Upper lobe of right lung (tissue), 1 donor: ENCODE data around the gene MNX1. TPM values are rescaled to one million over a fixed set of nuclear protein-coding genes. Genes with fewer than 3 reads are reported as not detected.

Source experiments
- ATAC-seq: fragments of 200-7000 bp; cut with Tn5 transposase; one replicate; pipeline ENCODE4 v1.9.1; 2020; ENCODE audit warnings: mild to moderate bottlenecking, moderate library complexity
- DNase-seq: peaks from one replicate; pipeline ENCODE4 v3.0.0-alpha.2; 2020
- H3K27ac ChIP-seq: fragments of 200-600 bp; one replicate; pipeline ENCODE4 v1.8.0; 2022
- H3K27me3 ChIP-seq: fragments of 200-600 bp; one replicate; pipeline ENCODE4 v1.8.0; 2022; ENCODE audit warnings: mild to moderate bottlenecking
- H3K36me3 ChIP-seq: fragments of 200-600 bp; one replicate; pipeline ENCODE4 v1.8.0; 2022
- H3K4me1 ChIP-seq: fragments of 200-600 bp; one replicate; pipeline ENCODE4 v1.8.0; 2022
- H3K4me3 ChIP-seq: fragments of 200-600 bp; one replicate; pipeline ENCODE4 v1.8.0; 2022; ENCODE audit warnings: mild to moderate bottlenecking
- H3K9me3 ChIP-seq: fragments of 200-600 bp; one replicate; pipeline ENCODE4 v1.8.0; 2022
- intact Hi-C: fragments of 100-400 bp; cut with DNase I; formaldehyde crosslinking; loops from one replicate; pipeline ENCODE4 v1.11.0; 2022
- total RNA-seq: library from RNA; stranded (reverse); fragmentation: NEBNext Ultra II Directional; extraction: Animal tissue kit (Norgen Biotek cat#: 25700); gene quantifications from one replicate; pipeline ENCODE4 v1.2.1, GENCODE V29; 2021
- TF ChIP-seq, protein P1 (sequence below): fragments of 200-600 bp; IDR thresholded peaks from one replicate; pipeline ENCODE4 v1.8.0; 2022; ENCODE audit warnings: antibody characterized with exemption
- donor health status: DM: no; HTN: yes; CAD: no; lungs with severe emphysema.

MNX1 gene
- total RNA-seq, 1 donor from 2014 or later, result 0.93 TPM

DNA sequence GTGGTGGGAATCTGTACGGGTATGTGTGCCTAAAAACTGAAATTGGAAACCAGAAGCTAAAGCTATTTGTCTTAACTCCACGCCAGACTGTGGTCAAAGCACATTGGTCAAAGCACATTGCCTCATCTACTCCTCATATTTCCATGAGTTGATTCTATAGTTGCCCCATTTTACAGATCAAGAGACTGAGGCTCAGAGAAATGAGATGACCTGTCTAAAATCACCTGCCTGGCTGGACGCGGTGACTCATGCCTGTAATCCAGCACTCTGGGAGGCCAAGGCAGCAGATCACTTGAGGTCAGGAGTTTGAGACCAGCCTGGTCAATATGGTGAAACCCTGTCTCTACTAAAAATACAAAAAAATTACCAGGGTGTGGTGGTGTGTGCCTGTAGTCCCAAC is 21.7 kb upstream of the MNX1 start:
- Histone ChIP-seq H3K27me3 (peaks cover 32% of the 10 kb centered on the region), H3K4me1 (no peaks in the 10 kb centered on the region), H3K27ac (no peak overlapping the region), H3K9me3 (no peaks in the 10 kb centered on the region), H3K36me3 (no peaks in the 10 kb centered on the region), H3K4me3 (no peak overlapping the region)
- ATAC-seq (no peak), DNase-seq (no peak)
- TF ChIP-seq, protein P1, sequence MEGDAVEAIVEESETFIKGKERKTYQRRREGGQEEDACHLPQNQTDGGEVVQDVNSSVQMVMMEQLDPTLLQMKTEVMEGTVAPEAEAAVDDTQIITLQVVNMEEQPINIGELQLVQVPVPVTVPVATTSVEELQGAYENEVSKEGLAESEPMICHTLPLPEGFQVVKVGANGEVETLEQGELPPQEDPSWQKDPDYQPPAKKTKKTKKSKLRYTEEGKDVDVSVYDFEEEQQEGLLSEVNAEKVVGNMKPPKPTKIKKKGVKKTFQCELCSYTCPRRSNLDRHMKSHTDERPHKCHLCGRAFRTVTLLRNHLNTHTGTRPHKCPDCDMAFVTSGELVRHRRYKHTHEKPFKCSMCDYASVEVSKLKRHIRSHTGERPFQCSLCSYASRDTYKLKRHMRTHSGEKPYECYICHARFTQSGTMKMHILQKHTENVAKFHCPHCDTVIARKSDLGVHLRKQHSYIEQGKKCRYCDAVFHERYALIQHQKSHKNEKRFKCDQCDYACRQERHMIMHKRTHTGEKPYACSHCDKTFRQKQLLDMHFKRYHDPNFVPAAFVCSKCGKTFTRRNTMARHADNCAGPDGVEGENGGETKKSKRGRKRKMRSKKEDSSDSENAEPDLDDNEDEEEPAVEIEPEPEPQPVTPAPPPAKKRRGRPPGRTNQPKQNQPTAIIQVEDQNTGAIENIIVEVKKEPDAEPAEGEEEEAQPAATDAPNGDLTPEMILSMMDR, result no peak
- intact Hi-C loops, result no loop called here

DNA sequence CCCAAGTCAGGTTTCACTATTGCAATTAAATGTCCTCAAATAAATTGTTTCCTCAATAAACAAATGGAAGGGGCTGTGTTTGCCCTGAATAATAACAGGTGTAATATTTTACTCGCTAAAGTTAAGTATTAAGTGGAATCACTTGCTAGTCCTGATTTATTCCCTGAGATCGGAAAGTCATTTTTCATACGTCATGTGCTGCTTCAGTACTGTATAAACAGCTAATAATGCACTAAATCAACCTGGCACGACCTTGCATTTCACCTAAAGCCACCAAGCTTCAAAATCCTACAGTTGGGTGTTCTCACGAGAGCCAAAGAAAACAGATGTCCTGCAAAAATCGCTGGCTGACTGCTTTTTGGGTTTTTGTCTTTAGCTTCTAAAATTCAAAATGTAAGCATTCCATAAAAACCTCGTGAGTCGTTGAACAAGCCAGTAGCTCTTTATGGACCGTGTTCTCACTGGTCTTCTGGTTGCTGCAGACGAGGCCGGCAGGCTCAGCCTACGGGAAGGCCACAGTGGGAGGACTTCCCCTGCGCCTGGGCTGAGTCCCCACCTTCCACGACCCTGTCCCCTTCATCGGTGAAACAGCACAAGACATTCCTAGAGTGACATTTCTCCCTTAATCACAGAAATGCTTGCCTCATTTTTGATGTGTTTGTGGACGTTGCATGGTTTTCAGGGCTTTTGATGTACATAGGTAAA is 17.9 kb upstream of the MNX1 start:
- TF ChIP-seq, protein P1, result no peak
- ATAC-seq (no peak), DNase-seq (peak; percentile 22)
- no peaks in the 10 kb centered on the region for H3K9me3 ChIP-seq
- no peaks in the 10 kb centered on the region for H3K36me3 ChIP-seq
- intact Hi-C loops, result no loop called here
- H3K27ac ChIP-seq, result no peak overlapping the region
- H3K4me3 ChIP-seq, result no peak overlapping the region
- H3K4me1 ChIP-seq, result no peaks in the 10 kb centered on the region
- peaks cover 57% of the 10 kb centered on the region for H3K27me3 ChIP-seq

DNA sequence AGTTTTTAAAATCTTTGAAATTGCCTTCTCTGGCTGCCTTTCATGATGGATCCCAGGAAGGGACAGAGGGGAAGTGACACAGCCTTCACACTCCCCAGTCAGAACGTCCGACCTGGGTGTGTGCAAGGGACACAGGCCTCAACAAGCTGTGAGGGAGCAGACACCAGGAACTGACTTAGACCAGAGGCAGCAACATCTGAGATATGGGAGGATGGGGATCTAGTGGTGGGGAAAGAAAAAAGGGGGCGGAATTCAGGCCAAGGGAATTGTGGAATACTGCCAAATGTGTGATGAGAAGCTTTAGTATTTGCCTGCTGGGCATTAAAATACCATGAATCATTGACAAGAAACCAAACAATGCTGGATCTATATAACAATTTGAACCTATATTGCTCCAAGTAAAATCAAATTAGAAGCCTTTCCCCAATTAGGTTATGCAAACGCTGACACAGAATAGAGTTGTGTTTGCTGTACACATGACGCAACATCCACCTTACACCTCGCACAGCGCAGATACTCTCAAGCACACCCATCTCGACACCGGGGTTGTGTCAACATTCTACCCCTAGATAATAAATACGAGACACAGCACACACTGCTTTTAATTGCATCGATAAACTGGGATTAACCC is 17.2 kb upstream of the MNX1 start:
- H3K27ac ChIP-seq, result no peak overlapping the region
- DNase-seq, result no peak
- H3K27me3 ChIP-seq, result peaks cover 62% of the 10 kb centered on the region
- intact Hi-C loops, result no loop called here
- no peaks in the 10 kb centered on the region for H3K36me3 ChIP-seq
- H3K4me3 ChIP-seq, result no peak overlapping the region
- ATAC-seq, result no peak
- no peaks in the 10 kb centered on the region for H3K4me1 ChIP-seq
- TF ChIP-seq, protein P1, result no peak
- no peaks in the 10 kb centered on the region for H3K9me3 ChIP-seq

DNA sequence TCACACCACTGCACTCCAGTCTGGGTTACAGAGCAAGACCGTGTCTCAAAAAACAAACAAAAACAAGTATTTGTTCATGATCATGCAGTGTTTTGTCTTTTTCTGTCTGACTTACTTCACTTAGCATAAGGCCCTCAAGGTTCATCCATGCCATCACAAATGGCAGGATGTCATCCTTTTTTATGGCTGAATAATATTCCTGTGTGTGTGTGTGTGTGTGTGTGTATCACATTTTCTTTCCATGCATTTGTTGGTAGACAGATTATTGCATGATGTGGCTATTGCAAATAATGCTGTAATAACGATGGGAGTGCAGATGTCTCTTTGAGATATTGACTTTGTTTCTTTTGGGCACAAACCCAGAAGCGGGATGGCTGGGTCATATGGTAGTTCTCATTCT is 14.3 kb upstream of the MNX1 start:
- DNase-seq (no peak), ATAC-seq (no peak)
- Histone ChIP-seq H3K27me3 (peaks cover 66% of the 10 kb centered on the region), H3K36me3 (no peaks in the 10 kb centered on the region), H3K4me3 (no peak overlapping the region), H3K4me1 (peaks cover 7% of the 10 kb centered on the region), H3K9me3 (no peaks in the 10 kb centered on the region), H3K27ac (no peak overlapping the region)
- intact Hi-C loops, result no loop called here
- TF ChIP-seq, protein P1, result no peak

DNA sequence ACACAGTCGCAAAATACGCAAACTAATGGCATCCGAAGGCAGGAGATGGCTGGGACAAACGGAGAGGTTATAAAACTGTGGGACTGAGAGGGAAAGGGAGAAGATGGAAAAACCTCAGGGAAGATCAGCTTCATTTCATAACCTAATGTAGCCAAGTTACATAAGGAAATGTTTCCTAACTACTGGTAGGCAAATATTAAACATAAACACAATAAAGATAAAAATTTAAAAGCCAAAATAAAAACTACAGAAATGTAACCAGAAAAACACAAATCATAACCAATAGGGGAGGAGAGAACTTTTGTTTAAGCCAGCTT is 13.1 kb upstream of the MNX1 start:
- ATAC-seq, result no peak
- H3K9me3 ChIP-seq, result no peaks in the 10 kb centered on the region

More for the DNA sequence above, 13.1 kb upstream of the MNX1 start:
- intact Hi-C loops, result no loop called here
- peaks cover 77% of the 10 kb centered on the region for H3K27me3 ChIP-seq
- no peaks in the 10 kb centered on the region for H3K36me3 ChIP-seq
- TF ChIP-seq, protein P1, result no peak
- H3K27ac ChIP-seq, result no peak overlapping the region
- no peak overlapping the region for H3K4me3 ChIP-seq
- DNase-seq, result no peak
- peaks cover 9% of the 10 kb centered on the region for H3K4me1 ChIP-seq
